Measurements from ENCODE around the gene RNF41. TPM values are rescaled to one million over a fixed set of nuclear protein-coding genes. Genes with fewer than 3 reads are reported as not detected.

RNF41 gene
- total and polyA plus RNA-seq, 2 of the 13 experiments (the other 11 are each of a cell fraction or from before 2014, with no cell fraction given), result 27.1 to 39.4 TPM

DNA sequence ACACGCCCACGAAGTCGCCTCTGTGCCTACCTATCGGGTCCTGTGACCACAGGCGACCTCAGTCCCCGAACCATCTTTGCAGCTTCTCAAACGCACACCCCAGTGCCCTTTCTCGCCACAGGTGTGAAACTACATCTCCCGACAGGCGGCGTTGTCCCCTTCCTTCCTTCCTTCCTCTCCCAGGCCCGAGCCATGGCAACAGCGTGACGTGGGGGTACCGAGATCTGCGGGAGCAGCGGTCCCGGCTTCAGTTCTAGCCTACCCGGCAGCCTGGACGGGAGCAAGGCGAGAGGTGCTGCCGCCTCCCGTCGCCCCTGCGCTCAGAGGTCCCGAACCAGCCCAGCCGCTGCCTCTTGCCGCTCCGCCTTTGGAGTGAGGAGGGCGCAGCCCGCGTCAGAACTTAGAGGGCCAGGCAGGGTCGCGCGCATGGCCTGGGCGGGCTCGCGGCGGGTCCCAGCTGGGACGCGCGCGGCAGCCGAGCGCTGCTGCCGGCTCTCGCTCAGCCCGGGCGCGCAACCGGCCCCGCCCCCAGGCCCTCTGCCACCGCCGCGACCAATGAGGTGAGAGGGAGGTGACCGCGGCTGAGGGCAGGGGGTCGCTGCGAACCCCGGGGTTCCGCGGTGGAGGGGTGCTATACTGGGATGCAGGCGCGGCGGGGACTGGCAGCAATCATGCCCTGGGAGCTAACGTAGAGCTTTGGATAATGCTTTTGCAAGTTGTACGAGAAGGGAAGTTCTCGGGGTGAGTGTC lies 45.1 kb upstream of the RNF41 start, which contains the start of gene COQ10A (continued):
- TF ChIP-seq, protein P1, sequence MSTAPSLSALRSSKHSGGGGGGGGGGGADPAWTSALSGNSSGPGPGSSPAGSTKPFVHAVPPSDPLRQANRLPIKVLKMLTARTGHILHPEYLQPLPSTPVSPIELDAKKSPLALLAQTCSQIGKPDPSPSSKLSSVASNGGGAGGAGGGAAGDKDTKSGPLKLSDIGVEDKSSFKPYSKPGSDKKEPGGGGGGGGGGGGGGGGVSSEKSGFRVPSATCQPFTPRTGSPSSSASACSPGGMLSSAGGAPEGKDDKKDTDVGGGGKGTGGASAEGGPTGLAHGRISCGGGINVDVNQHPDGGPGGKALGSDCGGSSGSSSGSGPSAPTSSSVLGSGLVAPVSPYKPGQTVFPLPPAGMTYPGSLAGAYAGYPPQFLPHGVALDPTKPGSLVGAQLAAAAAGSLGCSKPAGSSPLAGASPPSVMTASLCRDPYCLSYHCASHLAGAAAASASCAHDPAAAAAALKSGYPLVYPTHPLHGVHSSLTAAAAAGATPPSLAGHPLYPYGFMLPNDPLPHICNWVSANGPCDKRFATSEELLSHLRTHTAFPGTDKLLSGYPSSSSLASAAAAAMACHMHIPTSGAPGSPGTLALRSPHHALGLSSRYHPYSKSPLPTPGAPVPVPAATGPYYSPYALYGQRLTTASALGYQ (CRISPR knock-in tag; IDR thresholded peaks at IDR 0.05), result no peak
- TF ChIP-seq ZNF674 (CRISPR knock-in tag; IDR thresholded peaks at IDR 0.05; ENCODE audit: low read depth), result no peak
- peak; percentile 88; the same call in 1 of the 2 replicates for TF ChIP-seq ARID2 (CRISPR knock-in tag; IDR thresholded peaks at IDR 0.05; ENCODE audit: borderline replicate concordance)
- no peak for TF ChIP-seq ATF7 (IDR thresholded peaks at IDR 0.05)
- TF ChIP-seq ATF7 (CRISPR knock-in tag; IDR thresholded peaks at IDR 0.05), result 0 out of 2 replicates have a peak, but pooled peaks have one; percentile 21
- TF ChIP-seq, protein P2, sequence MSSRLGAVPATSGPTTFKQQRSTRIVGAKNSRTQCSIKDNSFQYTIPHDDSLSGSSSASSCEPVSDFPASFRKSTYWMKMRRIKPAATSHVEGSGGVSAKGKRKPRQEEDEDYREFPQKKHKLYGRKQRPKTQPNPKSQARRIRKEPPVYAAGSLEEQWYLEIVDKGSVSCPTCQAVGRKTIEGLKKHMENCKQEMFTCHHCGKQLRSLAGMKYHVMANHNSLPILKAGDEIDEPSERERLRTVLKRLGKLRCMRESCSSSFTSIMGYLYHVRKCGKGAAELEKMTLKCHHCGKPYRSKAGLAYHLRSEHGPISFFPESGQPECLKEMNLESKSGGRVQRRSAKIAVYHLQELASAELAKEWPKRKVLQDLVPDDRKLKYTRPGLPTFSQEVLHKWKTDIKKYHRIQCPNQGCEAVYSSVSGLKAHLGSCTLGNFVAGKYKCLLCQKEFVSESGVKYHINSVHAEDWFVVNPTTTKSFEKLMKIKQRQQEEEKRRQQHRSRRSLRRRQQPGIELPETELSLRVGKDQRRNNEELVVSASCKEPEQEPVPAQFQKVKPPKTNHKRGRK (CRISPR knock-in tag; IDR thresholded peaks at IDR 0.05), result no peak
- no peak for TF ChIP-seq SRSF9 (IDR thresholded peaks at IDR 0.05; ENCODE audit: borderline replicate concordance, insufficient read depth, low read depth, low read length, poor library complexity, severe bottlenecking)
- TF ChIP-seq ZNF570 (CRISPR knock-in tag; IDR thresholded peaks at IDR 0.05; ENCODE audit: borderline replicate concordance), result no peak
- peak; percentile 65; the same call in 1 of the 2 replicates for TF ChIP-seq ZNF205 (CRISPR knock-in tag; IDR thresholded peaks at IDR 0.05)
- TF ChIP-seq CCAR2 (optimal IDR thresholded peaks at IDR 0.05; ENCODE audit: low read depth, low read length), result no peak
- TF ChIP-seq, protein P3, sequence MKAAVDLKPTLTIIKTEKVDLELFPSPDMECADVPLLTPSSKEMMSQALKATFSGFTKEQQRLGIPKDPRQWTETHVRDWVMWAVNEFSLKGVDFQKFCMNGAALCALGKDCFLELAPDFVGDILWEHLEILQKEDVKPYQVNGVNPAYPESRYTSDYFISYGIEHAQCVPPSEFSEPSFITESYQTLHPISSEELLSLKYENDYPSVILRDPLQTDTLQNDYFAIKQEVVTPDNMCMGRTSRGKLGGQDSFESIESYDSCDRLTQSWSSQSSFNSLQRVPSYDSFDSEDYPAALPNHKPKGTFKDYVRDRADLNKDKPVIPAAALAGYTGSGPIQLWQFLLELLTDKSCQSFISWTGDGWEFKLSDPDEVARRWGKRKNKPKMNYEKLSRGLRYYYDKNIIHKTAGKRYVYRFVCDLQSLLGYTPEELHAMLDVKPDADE (CRISPR knock-in tag; IDR thresholded peaks at IDR 0.05), result no peak
- no peak for TF ChIP-seq ELF4 (CRISPR knock-in tag; IDR thresholded peaks at IDR 0.05; ENCODE audit: borderline replicate concordance)
- TF ChIP-seq RELA (CRISPR knock-in tag; IDR thresholded peaks at IDR 0.05), result no peak
- no peak for TF ChIP-seq FOXJ3 (CRISPR knock-in tag; IDR thresholded peaks at IDR 0.05; ENCODE audit: borderline replicate concordance)
- TF ChIP-seq FLYWCH1 (CRISPR knock-in tag; IDR thresholded peaks at IDR 0.05), result no peak
- TF ChIP-seq, protein P4, sequence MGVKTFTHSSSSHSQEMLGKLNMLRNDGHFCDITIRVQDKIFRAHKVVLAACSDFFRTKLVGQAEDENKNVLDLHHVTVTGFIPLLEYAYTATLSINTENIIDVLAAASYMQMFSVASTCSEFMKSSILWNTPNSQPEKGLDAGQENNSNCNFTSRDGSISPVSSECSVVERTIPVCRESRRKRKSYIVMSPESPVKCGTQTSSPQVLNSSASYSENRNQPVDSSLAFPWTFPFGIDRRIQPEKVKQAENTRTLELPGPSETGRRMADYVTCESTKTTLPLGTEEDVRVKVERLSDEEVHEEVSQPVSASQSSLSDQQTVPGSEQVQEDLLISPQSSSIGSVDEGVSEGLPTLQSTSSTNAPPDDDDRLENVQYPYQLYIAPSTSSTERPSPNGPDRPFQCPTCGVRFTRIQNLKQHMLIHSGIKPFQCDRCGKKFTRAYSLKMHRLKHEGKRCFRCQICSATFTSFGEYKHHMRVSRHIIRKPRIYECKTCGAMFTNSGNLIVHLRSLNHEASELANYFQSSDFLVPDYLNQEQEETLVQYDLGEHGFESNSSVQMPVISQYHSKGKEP (CRISPR knock-in tag; IDR thresholded peaks at IDR 0.05), result no peak
- no peak for TF ChIP-seq CEBPB (IDR thresholded peaks at IDR 0.05; ENCODE audit: borderline replicate concordance, low read depth, low read length)
- TF ChIP-seq, protein P5, sequence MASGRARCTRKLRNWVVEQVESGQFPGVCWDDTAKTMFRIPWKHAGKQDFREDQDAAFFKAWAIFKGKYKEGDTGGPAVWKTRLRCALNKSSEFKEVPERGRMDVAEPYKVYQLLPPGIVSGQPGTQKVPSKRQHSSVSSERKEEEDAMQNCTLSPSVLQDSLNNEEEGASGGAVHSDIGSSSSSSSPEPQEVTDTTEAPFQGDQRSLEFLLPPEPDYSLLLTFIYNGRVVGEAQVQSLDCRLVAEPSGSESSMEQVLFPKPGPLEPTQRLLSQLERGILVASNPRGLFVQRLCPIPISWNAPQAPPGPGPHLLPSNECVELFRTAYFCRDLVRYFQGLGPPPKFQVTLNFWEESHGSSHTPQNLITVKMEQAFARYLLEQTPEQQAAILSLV (CRISPR knock-in tag; IDR thresholded peaks at IDR 0.05; ENCODE audit: borderline replicate concordance), result peak; percentile 66; the same call in 1 of the 2 replicates
- TF ChIP-seq ZNF484 (CRISPR knock-in tag; IDR thresholded peaks at IDR 0.05; ENCODE audit: borderline replicate concordance, low read depth), result no peak

Data from HepG2 (cell line).